ENCODE results near the gene MICAL1. TPM values are rescaled to one million over a fixed set of nuclear protein-coding genes. Genes with fewer than 3 reads are reported as not detected.

MICAL1 gene
- total RNA-seq, 4 donors from 2014 or later, result 14.3 to 33.6 (median 21.7) TPM

DNA sequence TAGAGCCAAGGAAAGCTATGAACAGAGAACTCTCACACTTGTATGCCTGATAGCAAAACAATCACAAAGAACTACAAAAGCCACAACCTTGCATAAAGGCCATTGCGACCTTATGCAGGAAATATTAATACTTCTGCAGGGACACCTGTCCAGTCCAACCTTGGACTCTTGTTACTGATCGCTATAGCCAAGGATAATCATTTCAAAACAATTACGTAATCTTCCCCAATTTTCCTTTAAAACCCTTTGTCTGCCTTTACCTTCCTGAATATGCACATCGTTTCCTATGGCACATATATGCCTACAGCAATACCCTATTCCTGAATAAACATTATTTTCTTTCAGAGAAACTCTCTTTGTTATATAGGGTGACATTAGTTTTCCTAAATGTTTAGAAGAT lies 37.9 kb downstream of the MICAL1 start:
- no peaks in the 10 kb centered on the region for H3K36me3 ChIP-seq
- no peak overlapping the region for H3K4me3 ChIP-seq (replicated peaks in 1 of 3)
- WGBS, 2 donors, result 94 to 95% methylated on average over 4 of the region's 4 CpGs
- DNase-seq, result no peak
- no peaks in the 10 kb centered on the region for H3K9me3 ChIP-seq
- intact Hi-C loops (cut with DNase I), result no loop called here
- H3K4me1 ChIP-seq, result peaks cover 9 to 12% of the 10 kb centered on the region in 2 donors
- H3K27ac ChIP-seq, result no peak overlapping the region
- TF ChIP-seq, protein P1, sequence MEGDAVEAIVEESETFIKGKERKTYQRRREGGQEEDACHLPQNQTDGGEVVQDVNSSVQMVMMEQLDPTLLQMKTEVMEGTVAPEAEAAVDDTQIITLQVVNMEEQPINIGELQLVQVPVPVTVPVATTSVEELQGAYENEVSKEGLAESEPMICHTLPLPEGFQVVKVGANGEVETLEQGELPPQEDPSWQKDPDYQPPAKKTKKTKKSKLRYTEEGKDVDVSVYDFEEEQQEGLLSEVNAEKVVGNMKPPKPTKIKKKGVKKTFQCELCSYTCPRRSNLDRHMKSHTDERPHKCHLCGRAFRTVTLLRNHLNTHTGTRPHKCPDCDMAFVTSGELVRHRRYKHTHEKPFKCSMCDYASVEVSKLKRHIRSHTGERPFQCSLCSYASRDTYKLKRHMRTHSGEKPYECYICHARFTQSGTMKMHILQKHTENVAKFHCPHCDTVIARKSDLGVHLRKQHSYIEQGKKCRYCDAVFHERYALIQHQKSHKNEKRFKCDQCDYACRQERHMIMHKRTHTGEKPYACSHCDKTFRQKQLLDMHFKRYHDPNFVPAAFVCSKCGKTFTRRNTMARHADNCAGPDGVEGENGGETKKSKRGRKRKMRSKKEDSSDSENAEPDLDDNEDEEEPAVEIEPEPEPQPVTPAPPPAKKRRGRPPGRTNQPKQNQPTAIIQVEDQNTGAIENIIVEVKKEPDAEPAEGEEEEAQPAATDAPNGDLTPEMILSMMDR (IDR thresholded peaks at IDR 0.05), result no peak
- TF ChIP-seq POLR2A (IDR thresholded peaks at IDR 0.05), result no peak
- no peaks in the 10 kb centered on the region for H3K27me3 ChIP-seq

DNA sequence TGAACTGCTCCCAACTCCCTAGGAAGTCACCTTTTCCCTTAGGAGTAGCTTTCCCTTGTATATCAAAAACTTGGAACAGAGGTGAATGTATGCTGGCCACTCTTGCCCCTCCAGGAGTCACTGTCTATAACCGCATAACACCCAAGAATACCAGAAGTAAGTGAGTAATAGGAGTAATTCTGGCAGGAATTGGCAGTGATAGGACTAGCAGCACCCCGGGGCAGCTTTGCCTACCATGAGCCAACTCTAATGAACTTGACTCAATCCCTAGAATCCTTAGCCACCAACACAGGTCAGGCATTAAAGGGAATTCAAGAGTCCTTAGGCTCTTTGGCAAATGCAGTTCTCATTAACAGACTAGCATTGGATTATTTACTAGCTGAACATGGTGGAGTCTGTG lies 44.5 kb downstream of the MICAL1 start:
- Histone ChIP-seq H3K4me3 (replicated peaks in 1 of 3) (no peak overlapping the region), H3K27ac (no peak overlapping the region), H3K9me3 (no peaks in the 10 kb centered on the region), H3K36me3 (no peaks in the 10 kb centered on the region), H3K4me1 (no peaks in the 10 kb centered on the region), H3K27me3 (no peaks in the 10 kb centered on the region)
- intact Hi-C loops (cut with DNase I), result no loop called here
- no peak for DNase-seq
- 85 to 87% methylated on average over 2 of the region's 2 CpGs for WGBS, 2 donors
- TF ChIP-seq POLR2A (IDR thresholded peaks at IDR 0.05), result no peak
- TF ChIP-seq, protein P1 (IDR thresholded peaks at IDR 0.05), result no peak

DNA sequence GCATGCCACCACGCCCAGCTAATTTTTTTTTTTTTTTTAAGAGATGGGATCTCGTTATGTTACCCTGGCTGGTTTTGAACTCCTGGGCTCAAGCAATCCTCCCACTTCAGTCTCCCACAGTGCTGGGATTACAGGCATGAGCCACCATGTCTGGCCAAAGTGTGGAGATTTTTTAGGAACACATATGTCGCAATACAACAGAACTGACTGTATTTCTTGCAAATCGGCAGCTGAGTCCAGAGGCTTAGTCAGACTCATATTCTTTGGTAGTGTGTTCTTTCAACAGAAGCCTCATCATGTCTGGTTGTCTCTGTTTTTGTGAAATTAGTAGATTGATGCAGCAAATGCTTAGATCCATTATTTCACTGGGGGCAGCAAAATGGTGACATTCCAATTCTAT lies 49.4 kb downstream of the MICAL1 start:
- DNase-seq, result no peak
- no peaks in the 10 kb centered on the region for H3K36me3 ChIP-seq
- no peaks in the 10 kb centered on the region for H3K27me3 ChIP-seq
- 94 to 95% methylated on average over 4 of the region's 4 CpGs for WGBS, 2 donors
- intact Hi-C loops (cut with DNase I), result no loop called here
- TF ChIP-seq, protein P1 (IDR thresholded peaks at IDR 0.05), result no peak
- no peak for TF ChIP-seq POLR2A (IDR thresholded peaks at IDR 0.05)
- H3K4me1 ChIP-seq, result no peaks in the 10 kb centered on the region
- H3K27ac ChIP-seq, result no peak overlapping the region
- H3K4me3 ChIP-seq (replicated peaks in 1 of 3), result no peak overlapping the region
- no peaks in the 10 kb centered on the region for H3K9me3 ChIP-seq

DNA sequence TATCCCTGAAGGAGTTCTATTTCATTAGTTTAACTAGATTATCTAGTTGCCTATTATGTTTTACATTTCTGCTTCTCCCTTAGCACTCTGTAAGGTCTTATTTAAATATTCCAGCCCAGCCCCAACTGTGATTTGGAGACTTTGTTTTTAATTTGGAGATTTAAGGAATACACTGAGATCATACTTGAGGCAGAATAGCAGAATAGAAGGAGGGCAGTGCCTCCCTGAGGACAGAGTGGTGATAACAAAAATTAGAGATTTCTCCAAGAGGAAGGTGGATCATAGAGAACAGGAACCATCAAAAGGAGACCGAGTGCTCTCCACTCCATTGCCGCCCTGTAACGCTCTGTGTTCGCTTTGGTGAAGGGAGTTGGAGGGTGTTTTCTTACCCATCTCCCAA lies 58.6 kb downstream of the MICAL1 start:
- no peaks in the 10 kb centered on the region for H3K27me3 ChIP-seq
- H3K4me1 ChIP-seq, result no peaks in the 10 kb centered on the region
- TF ChIP-seq POLR2A (IDR thresholded peaks at IDR 0.05), result no peak
- TF ChIP-seq, protein P1 (IDR thresholded peaks at IDR 0.05), result peak in 3 of 6 experiments; percentile 10 to 25 (median 22)
- no peak overlapping the region for H3K4me3 ChIP-seq (replicated peaks in 1 of 3)
- no peak for DNase-seq
- H3K27ac ChIP-seq, result no peak overlapping the region
- H3K36me3 ChIP-seq, result no peaks in the 10 kb centered on the region
- no peaks in the 10 kb centered on the region for H3K9me3 ChIP-seq
- intact Hi-C loops (cut with DNase I), result no loop called here
- WGBS, 2 donors, result 81 to 92% methylated on average over 4 of the region's 4 CpGs

DNA sequence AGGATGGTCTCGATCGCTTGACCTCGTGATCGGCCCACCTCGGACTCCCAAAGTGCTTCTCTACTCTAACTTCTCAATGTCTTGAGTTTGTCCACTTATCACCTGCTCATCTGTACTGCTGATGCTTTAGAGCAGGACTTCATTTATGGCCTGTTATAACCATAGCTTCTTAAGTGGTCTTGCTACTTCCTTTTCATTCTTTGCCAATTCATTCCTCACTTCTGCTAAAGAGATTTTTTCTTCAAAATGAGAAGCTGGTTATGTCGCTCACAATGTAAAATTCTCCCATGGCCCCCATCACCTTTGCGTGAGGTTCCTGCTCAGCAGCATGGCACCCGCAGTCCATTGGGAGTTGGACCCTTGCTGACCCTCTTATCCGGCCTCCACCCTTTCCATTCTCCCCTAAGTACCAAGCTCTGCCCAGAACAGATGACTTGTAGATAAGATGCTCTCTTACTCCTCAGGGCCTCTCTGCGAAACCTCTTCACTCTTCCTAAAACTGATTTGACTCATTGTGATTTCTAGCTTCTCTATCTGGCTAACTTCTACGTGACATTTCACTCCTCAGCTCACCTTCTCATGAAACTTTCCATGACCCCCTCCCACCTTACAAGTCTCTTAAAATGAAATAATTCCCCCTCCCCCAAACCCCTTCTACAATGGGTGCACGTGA lies 59.4 kb downstream of the MICAL1 start:
- H3K27me3 ChIP-seq, result no peaks in the 10 kb centered on the region
- no peak overlapping the region for H3K4me3 ChIP-seq (replicated peaks in 1 of 3)
- 94 to 96% methylated on average over 12 of the region's 12 CpGs for WGBS, 2 donors
- H3K36me3 ChIP-seq, result no peaks in the 10 kb centered on the region
- TF ChIP-seq, protein P1 (IDR thresholded peaks at IDR 0.05), result no peak
- intact Hi-C loops (cut with DNase I), result no loop called here
- H3K27ac ChIP-seq, result no peak overlapping the region
- no peaks in the 10 kb centered on the region for H3K9me3 ChIP-seq
- no peak for DNase-seq
- no peaks in the 10 kb centered on the region for H3K4me1 ChIP-seq

Other genes starting within 250 kb of the MICAL1 start
- gene CD164, start 73.3 kb downstream of the MICAL1 start, total RNA-seq, result 100 to 1,000 TPM; 284 to 415 (median 340) TPM
- 10 to 100 TPM; 20.1 to 31.2 (median 27.0) TPM for gene PPIL6, start 15.1 kb downstream of the MICAL1 start, total RNA-seq
- 10 to 100 TPM; 11.2 to 60.9 (median 17.8) TPM for gene SMPD2, start 15.0 kb downstream of the MICAL1 start, total RNA-seq
- 10 to 100 TPM; 12.8 to 13.3 (median 12.9) TPM for gene ZBTB24, start 27.4 kb upstream of the MICAL1 start, total RNA-seq
- gene AK9, start 235.4 kb upstream of the MICAL1 start, total RNA-seq, result 10 to 100 TPM; 12.5 to 42.6 (median 15.3) TPM
- 10 to 100 TPM; 11.7 to 17.0 (median 16.6) TPM for gene FIG4, start 235.5 kb upstream of the MICAL1 start, total RNA-seq

All from thyroid gland (tissue), 4 donors.